HG03066 (cell line): ENCODE measurements around the gene CDC42.
A peak's percentile ranks its signal among the peaks of the same experiment; 100 is the strongest.
"Not testable (repeated sequence)": the region's sequence is repeated elsewhere in the genome, so short reads cannot be mapped to it uniquely, and the experiment has no call there.

Source experiments
- ATAC-seq: cut with Tn5 transposase; IDR thresholded peaks from one replicate; pipeline ENCODE4 v1.9.1; 2021; ENCODE audit warnings: low read depth; ENCODE audit not compliant: unreplicated experiment

The CDC42 gene

DNA sequence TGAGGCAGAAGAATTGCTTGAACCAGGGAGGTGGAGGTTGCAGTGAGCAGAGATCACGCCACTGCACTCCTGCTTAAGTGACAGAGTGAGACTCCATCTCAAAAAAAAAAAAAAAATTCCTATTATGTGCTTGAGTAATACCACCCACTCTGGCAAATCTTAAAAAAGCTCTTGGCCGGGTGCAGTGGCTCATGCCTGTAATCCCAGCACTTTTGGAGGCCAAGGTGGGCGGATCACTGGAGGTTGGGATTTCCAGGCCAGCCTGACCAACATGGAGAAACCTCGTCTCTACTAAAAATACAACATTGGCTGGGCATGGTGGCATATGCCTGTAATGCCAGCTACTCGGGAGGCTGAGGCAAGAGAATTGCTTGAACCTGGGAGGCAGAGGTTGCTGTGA lies 17.7 kb upstream of the CDC42 start:
- not testable (repeated sequence) for ATAC-seq

DNA sequence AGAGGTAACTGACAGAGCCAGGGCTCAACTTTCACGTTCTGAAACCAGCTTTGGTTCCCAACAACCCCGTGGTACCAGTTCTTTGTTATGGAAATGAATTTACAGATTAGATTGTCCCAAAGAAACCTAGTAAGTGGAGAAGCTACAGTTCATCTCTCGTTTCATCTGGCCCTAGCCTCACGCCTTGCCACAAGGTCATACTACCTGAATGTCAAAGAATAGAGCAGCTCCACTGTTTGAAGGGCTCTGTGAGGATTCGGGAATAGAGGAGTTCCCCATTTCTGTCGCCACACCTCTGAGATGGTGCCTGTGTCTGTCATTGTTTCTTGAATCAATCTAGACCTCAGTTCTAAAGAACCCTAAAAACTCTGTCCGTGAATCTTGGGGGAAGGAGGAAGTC lies 15.0 kb upstream of the CDC42 start:
- ATAC-seq: no peak

GRCh38 chr1:22038036-22038435 lies 14.5 kb upstream of the CDC42 start:
- ATAC-seq: no peak

- peak; percentile 97 for ATAC-seq
These were observed 12.8 kb upstream of the CDC42 start for GRCh38 chr1:22039594-22040285.

DNA sequence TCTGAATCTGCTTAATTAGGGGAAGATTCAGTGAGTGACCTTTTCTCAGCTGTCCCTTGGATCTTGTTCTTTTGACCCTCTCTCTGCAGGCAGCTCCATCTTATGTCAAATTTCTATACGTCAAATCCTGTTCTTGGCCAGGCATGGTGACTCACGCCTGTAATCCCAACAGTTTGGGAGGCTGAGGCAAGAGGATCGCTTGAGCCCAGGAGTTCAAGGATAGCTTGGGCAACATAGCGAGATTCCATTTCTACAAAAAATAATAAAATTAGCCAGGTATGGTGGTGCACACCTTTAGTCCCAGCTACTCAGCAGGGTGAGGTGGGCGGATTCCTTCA lies 12.3 kb upstream of the CDC42 start:
- no peak for ATAC-seq

DNA sequence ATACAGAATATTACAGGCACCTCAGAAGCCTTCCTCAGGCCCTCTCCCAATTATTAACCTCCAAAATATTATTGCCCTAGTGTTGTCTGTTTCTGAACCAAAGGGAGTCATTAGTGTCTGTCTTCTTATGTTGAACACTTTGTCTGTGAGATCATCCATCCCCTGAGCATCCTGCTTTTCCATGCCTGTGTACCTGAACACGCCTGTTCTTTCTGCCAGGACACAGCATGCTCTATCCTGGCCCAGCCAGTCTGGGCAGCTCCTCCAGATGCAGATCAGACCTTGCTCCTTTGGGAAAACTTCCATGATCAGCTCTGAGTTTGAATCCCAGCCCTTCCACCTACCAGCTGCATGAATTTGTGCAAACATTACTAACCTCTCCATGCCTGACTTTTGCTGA lies 11.0 kb upstream of the CDC42 start:
- ATAC-seq: no peak

GRCh38 chr1:22043198-22043769 lies 9.2 kb upstream of the CDC42 start:
- ATAC-seq: no peak

DNA sequence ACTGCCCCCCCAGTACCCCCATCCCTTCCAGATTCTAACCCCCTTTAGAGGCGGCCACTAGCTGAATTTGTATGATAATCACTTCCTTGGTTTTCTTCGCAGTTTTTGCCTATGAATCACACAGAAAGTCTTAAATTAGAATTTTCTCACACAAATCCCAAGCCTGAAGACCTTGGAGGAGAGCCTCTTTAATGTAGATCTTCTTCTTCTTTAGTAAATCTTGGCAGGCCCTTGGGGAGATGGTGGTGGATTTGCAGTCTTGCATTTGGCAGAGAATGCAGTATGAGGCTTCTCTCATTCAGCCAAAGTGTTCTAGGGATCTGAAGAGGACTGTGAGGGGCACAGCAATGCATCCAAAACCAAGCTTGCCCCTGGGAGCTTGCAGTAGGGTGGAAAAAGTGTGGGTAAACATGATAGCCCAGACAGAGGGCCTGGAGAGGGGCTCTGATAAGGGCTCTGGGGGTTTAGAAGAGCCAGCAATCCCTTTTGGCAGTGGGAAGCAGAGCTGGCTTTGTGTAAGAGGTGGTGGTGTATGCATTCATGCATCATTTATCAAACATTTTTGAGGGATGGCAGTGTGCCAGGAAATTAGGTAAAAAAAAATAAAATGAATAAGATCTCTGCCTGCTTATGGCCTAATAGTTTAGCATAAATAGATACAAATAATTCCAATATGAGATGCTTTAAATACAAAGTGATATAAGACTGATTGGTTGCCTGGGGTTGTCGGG lies 7.7 kb upstream of the CDC42 start:
- ATAC-seq: no peak

- ATAC-seq: no peak
These were observed 6.8 kb upstream of the CDC42 start for GRCh38 chr1:22045604-22046228.

DNA sequence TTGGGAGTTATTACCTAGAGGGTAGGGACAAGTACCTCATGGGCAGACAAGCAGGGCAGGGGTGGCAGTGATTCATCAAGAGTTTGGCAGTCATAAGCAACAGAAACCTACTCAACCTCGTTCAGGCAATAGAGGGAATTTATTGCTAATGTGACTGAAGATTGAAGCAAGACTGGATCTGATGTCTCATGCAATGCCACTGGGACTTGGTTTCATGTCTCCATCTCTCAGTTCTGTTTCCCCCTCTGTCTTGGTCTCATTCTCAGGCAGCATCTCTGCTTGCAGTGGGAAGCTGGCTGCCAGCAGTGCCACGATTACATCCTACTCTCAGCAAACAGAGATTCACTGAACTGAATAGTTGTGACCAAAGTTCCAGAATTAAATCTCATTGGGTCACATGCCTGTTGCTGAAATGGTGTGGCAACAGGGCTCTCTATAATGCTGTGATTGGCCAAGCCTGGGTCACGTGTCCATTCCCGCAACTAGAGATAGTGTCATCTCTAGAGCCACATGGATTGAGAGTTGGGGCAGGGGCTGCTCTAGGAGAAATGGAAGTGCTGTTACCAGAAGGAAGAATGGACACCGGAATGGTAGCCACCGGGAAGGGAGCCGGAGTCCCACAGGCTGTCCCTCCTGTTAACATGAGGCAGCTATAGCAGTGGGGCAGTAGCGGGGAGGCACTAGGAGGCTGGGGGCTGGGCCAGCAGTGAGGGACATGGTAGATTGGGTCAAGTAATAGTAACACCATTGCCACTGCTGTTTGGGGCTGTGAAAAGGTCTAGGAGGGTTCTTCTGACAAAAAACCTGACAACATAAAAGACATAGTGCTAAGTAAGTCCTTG lies 3.9 kb upstream of the CDC42 start:
- no peak for ATAC-seq

DNA sequence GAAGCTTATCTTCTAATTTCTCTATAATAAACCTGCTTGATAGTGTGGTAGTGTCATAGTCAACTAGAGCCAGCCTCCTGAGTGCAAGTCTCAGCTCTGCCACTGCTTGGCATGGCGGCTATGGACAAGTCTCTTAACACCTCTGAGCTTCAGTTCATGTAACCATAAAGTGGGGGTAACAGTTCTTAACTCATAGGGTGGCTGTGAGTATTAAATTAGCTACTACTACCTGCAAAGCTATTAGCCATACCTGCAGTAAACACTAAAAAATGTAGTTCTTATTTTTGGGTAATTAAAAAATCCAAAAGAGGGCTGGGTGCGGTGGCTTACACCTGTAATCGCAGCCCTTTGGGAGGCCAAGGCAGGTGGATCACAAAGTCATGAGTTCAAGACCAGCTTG lies 2.2 kb upstream of the CDC42 start:
- no peak for ATAC-seq

- no peak for ATAC-seq
These were observed 848 bp upstream of the CDC42 start for GRCh38 chr1:22051607-22052114.

GRCh38 chr1:22053017-22053860 lies 730 bp downstream of the CDC42 start:
- ATAC-seq: peak; percentile 32

- no peak for ATAC-seq
These were observed 1.6 kb downstream of the CDC42 start for GRCh38 chr1:22053861-22054770.

DNA sequence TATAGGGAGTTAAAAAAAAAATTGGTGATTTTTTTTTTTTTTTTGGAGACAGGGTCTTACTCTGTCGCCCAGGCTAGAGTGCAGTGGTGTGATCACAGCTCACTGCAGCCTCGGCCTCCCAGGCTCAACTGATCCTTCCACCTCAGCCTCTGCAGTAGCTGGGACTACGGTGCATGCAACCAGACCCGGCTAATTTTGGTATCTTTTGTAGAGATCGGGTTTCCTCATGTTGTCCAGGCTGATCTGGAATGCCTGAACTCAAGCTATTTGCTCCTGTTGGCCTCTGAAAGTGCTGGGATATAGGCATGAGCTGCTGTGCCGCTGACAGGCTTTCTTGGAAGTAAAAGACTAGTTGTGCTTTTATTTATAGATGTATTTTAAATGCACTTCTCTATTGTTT lies 3.0 kb downstream of the CDC42 start:
- no peak for ATAC-seq

GRCh38 chr1:22056043-22056442 lies 3.5 kb downstream of the CDC42 start:
- ATAC-seq: no peak

DNA sequence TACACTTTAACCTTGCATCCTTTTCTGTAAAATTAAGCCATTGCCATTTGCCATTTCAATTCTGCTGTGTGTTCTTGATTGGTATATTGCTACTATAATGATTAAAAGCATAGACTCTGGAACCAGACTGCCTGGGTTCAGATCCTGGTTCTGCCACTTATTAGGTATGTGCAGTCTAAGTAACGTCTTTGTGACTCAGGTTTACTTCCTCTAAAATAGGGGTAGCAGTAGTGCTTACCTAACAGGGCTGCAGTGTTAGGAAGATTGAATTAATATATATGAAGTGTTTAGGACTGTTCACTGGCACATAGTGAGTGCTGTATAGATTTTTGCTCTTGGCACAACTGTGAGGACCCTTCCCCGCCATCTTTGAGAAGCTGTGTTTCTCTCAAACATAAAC lies 4.4 kb downstream of the CDC42 start:
- no peak for ATAC-seq

DNA sequence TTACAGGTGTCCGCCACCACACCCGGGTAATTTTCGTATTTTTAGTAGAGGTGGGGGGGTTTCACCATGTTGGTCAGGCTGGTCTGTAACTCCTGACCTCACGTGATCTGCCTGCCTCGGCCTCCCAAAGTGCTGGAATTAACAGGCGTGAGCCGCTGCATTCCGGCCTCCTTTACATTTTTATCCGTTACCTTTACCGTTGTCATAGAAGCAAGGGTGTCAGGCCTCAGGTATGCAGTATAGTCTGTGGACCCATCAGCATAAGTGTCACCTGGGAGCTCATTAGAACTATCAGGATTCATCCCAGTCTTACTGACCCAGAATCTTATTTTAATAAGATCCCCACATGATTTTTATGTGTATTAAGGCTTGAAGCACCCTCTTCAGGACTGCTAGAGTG lies 5.4 kb downstream of the CDC42 start:
- no peak for ATAC-seq
